MM.1S (cell line): Measurements from ENCODE around the gene PSMD1.

ENCODE experiments used
- CTCF ChIP-seq: fragments of 300-600 bp; sonication (generic); IDR thresholded peaks from 2 replicates; pipeline ENCODE4 v1.5.1; 2016; ENCODE audit warnings: antibody characterized with exemption, low read length, mixed read lengths
- EZH2 ChIP-seq: fragments of 300-600 bp; sonication (generic); optimal IDR thresholded peaks from 2 replicates; pipeline ENCODE3; 2017; ENCODE audit warnings: low read depth, mild to moderate bottlenecking, antibody characterized with exemption, low read length, mixed read lengths

- TF ChIP-seq EZH2 (no peak), CTCF (no peak)
Measured at GRCh38 chr2:231203087-231203486, 146.4 kb downstream of the PSMD1 start.
